Activated naive CD8-positive, alpha-beta T cell treated with anti-CD3 and anti-CD28 coated beads, Interleukin-2, amount 50 U/mL, for 16 hours (primary cell): ENCODE measurements around the gene IDH2.
"Not testable (repeated sequence)": the region's sequence is repeated elsewhere in the genome, so short reads cannot be mapped to it uniquely, and the experiment has no call there.

Experiments used
- DNase-seq: peaks from one replicate; pipeline ENCODE4 v3.0.0-alpha.2; 2020; ENCODE audit warnings: low read depth, low spot score

The IDH2 gene

DNA sequence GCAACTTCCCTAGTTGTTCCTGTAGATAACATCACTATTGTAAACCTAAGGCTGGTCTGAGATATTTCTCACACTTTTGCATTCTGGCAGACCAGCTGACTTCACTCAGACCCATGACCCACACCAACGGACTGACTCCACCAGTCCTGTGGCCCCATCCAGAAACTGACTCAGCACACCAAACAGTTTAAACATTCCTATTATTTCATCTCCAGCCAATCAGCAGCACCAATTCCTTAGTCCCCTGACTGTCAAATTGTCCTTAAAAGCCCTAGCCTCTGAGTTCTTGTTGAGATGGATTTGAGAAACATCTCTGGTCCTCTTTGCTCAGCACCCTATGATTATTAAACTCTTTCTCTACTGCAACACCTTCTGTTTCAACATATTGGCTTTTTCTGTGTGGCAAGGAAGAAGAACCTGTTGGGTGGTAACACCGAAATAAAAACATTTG, 12.2 kb upstream of the IDH2 start:
- no peak for DNase-seq

GRCh38 chr15:90113166-90113565, 10.9 kb upstream of the IDH2 start:
- DNase-seq: no peak

DNA sequence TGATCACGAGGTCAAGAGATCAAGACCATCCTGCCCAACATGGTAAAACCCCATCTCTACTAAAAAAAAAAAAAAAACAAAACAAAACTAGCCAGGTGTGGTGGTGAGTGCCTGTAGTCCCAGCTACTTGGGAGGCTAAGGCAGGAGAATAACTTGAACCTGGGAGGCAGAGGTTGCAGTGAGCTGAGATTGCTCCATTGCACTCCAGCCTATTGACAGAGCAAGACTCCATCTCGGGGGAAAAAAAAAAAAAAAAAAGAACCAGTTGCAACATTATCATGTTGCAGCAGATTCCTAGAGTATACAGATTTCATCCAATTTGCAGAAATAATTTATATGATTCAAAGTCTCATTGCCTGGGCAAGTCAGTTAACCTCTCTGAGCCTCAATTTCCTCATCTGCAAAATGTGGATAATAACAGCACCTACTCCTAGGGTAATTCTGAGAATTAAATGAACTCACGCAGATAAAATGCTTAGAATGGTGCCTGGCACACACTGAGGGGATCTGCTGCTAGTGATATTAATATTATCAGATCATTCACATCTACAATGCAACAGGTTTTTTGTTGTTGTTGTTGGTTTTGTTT, 7.0 kb upstream of the IDH2 start:
- not testable (repeated sequence) for DNase-seq

DNA sequence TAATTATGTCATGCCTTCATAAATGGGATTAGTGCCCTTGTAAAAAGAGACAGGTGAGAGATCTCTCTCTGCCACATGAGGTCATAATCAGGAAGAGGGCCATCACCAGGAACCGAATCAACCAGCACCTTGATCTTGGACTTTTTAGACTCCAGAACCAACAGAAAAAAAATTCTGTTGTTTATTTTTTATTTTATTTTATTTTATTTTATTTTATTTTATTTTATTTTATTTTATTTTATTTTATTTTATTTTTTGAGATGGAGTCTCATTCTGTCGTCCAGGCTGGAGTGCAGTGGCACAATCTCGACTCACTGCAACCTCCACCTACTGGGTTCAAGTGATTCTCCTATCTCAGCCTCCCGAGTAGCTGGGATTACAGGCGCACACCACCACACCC, 5.8 kb upstream of the IDH2 start:
- not testable (repeated sequence) for DNase-seq

- DNase-seq: no peak
These were observed 4.4 kb upstream of the IDH2 start for GRCh38 chr15:90106522-90107117.

- DNase-seq: no peak
These were observed 3.3 kb upstream of the IDH2 start for GRCh38 chr15:90105521-90105920.

DNA sequence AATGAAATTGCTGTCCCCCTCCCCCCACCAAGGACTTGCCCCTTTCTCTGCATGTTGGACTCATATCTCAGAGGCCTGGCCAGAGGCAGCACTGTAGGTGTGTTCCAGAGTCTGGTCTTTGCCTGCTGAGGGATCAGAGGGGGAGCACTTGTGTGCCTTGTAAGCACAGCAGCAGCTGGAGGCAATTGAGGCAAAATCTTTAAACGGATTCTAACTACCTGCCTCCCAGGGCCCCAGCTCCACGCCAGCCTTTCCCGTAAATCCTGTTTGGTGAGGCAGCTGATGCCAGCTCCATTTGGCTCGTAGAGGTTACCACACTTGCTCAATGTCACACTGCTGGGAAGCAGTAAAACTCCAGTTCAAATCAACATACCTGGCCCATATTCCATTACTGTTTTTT, 2.3 kb upstream of the IDH2 start:
- no peak for DNase-seq

DNA sequence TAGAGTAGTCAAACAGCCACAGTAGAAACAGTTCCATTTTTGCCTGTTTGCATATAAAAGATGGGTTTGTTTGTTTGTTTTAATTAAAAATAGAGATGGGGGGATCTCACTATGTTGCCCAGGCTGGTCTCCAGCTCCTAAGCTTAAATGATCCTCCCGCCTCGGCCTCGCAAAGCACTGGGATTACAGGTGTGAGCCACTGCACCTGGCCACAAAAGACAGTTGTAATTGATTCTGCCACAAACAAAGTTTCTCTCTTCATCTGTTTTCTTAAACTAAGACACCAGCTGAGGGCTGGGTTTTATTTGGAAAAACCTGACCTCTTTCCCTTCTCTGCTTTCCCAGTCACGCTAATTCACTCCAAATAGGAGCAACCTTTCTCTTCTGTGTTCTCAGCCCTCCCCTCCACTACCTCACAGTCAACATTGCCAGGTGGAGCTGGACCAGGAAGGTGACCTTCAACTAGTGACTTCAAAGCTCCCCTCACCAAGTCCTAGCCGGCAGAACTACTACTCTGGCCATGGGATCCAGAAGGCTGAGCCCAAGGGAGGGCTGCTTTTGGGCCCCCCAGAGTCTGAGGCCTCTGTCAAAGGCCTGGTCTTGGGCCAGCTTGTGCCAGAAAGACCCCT, 1.5 kb upstream of the IDH2 start:
- DNase-seq: no peak

DNA sequence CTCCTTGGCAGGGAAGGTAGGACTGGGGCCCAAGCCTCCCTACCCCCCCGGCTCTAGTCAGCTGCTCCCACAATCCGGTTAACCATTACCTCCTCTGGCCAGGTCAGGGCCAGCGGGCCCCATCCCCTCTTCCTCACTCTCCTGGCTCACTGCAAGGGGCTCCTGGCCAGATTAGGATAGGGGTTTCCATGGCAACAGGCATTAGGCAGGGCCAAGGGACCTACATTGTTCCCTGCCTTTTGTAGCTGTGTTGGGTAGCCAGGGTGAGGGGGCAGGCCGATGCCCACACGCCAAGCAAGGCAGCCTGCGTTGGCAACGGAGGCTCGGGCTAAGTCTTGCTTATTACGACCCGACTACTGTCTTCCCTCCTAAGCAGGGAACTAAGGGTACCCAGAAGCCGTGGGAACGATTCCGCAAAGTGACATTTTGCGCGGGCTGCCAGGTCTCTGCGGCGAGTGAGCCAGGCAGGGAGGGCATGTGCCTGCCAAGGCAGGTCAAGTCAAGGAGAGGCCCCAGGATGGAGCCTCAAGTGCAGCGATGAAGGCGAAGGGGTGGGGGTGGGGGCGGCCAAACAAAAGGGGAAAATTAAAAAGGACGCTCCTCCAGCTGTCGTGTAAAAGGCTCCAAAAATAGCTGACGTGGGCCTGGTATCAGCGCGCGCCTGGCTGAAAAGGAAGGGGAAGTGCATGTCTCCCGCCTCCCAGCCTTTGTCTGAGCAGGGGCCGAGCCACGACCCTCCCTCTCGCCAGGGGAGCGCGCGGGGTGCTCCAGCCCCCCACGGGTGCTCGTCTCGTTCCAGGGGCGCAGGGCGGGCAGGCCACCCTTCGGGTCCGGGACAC, 919 bp downstream of the IDH2 start:
- no peak for DNase-seq

DNA sequence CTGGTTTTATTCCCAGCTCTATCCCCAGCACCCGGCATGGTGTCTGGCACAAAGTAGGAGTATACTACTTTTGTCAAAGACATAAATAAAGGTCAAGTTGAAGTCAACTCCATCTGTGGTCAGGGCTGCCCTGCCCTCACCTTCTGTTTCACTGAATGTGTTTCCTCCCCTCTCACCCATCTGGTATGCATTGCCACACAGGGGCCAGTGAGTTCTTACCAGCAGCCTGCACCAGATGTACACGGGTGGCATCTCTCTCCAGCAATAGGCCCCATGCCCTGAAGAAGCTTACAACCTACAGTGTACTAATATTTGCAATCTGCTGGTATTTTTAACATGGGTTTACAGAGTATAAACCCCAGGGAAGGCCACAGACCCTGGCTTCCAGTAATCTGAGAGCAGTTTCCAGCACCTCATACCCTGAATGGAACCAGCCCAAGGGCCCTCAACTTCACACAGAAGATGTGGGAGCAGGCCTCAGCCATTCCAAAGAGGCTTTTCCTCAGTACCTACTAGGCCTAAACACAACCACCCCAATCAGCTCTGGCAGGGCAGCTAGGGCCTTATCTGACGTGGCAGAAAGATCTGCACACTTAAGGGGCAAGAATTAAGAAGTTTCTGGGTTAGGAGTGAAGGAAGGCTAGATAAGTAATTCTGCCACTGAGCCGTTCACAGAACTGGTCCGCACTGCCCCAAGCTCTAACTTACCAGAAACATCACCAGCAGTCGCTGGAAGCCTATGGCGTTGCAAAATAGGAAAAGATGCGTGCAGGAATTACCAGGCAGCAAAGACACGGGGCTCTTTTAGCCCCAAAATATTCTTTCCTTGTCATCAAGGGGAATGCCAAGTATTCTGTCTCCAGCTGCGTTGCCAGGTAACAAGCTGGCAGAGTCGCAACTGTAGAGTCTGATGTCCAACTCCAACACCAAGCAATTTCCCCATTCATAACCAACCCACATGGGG, 2.1 kb downstream of the IDH2 start:
- DNase-seq: no peak

GRCh38 chr15:90099072-90099867, 3.0 kb downstream of the IDH2 start:
- DNase-seq: no peak

GRCh38 chr15:90097475-90097874, 4.8 kb downstream of the IDH2 start:
- peak; percentile 50 for DNase-seq

DNA sequence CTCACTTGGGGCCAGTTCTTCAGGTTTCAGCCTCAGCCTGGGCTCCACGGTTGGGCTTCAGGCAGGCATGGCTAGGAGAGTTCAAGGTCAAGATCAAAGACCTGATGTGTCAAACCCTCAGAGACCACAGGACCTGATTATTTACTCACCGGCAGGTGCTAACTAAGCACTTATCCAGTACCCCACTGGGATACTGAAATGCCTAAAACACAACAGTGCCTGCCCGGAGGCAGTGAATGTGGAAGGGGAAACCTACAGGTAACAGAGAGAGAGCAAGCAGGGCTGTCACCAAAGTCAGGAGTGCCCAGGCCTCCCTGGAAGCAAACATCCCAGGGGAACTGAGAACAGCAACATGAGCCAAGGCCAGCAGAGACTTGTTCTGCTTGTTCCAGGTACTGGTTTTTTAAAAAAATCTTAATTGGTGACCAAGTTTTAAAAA, 6.7 kb downstream of the IDH2 start:
- no peak for DNase-seq

- DNase-seq: no peak
These were observed 10.9 kb downstream of the IDH2 start for GRCh38 chr15:90091156-90091931.

- no peak for DNase-seq
These were observed 11.9 kb downstream of the IDH2 start for GRCh38 chr15:90090226-90090848.

GRCh38 chr15:90087454-90088154, 14.7 kb downstream of the IDH2 start:
- DNase-seq: no peak

GRCh38 chr15:90086868-90087268, 15.4 kb downstream of the IDH2 start:
- peak; percentile 21 for DNase-seq

DNA sequence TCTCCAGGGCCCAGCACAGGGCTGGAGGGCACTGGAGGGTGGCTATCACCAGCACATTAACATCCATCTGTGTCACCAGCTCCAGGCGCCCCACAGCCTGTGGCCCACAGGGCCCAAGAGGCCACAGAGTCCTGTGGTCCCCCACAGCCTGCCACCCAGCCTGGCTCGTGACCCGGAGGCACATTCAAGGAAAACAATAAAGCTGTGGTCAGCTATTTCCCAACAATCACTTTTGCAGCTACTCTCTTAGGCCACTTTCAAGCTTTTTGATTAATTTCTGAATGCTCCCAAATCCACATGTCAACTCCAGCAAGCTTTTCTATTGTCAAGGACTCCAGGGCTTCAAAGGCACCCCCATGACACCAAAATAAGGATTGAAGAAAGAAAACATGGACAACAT, 16.7 kb downstream of the IDH2 start:
- no peak for DNase-seq
